ENCODE data around the gene PXT1.

DNA sequence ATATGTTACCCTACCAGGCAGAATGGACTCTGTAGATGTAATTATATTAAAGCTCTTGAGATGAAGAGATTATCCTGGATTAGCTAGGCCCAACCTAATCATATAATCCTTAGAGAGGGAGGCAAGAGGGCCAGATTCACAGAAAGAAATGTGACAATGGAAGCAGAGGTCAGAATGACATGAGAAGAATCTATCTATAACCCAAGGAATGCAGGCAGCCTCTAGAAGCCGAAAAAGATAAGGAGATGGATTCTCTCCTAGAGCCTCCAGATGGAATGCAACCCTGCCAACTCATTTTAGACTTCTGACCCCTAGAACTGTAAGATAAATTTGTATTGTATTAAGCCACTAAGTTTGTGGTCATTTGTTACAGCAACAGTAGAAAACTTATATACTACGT, 12.3 kb downstream of the PXT1 start:
- TF ChIP-seq, protein P1, sequence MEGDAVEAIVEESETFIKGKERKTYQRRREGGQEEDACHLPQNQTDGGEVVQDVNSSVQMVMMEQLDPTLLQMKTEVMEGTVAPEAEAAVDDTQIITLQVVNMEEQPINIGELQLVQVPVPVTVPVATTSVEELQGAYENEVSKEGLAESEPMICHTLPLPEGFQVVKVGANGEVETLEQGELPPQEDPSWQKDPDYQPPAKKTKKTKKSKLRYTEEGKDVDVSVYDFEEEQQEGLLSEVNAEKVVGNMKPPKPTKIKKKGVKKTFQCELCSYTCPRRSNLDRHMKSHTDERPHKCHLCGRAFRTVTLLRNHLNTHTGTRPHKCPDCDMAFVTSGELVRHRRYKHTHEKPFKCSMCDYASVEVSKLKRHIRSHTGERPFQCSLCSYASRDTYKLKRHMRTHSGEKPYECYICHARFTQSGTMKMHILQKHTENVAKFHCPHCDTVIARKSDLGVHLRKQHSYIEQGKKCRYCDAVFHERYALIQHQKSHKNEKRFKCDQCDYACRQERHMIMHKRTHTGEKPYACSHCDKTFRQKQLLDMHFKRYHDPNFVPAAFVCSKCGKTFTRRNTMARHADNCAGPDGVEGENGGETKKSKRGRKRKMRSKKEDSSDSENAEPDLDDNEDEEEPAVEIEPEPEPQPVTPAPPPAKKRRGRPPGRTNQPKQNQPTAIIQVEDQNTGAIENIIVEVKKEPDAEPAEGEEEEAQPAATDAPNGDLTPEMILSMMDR (IDR thresholded peaks at IDR 0.05): no peak
- TF ChIP-seq EZH2 (IDR thresholded peaks at IDR 0.05; ENCODE audit: borderline replicate concordance, insufficient read depth, low read depth, low read length, poor library complexity, severe bottlenecking): no peak
